ENCODE data around the gene KPNB1. TPM values are rescaled to one million over a fixed set of nuclear protein-coding genes. Genes with fewer than 3 reads are reported as not detected.
A peak's percentile ranks its signal among the peaks of the same experiment; 100 is the strongest.

Gene KPNB1
- total RNA-seq, 1 donor from 2014 or later = 491 TPM

- Histone ChIP-seq H3K4me1 (ENCODE audit: insufficient read depth, low read length) (peaks cover 21% of the 10 kb centered on the region), H3K27ac (ENCODE audit: low read depth, low read length) (no peak overlapping the region), H3K4me3 (ENCODE audit: insufficient read depth, low read depth, low read length) (no peak overlapping the region), H3K9ac (ENCODE audit: low read length) (no peak overlapping the region), H3K27me3 (ENCODE audit: insufficient read depth, low read length) (no peaks in the 10 kb centered on the region), H3K79me2 (ENCODE audit: insufficient read depth, low read length) (no peaks in the 10 kb centered on the region), H3K36me3 (ENCODE audit: insufficient read depth, low read length) (peaks cover 28% of the 10 kb centered on the region), H4K20me1 (ENCODE audit: insufficient read depth, low read length) (peaks cover 46% of the 10 kb centered on the region), H2AFZ (ENCODE audit: low read depth, low read length) (no peak overlapping the region), H3K9me3 (ENCODE audit: insufficient read depth, low read depth, low read length) (no peaks in the 10 kb centered on the region), H3K4me2 (ENCODE audit: low read length) (no peak overlapping the region)
- Mint-ChIP-seq H3K4me3 (ENCODE audit: unreplicated experiment) (no peak overlapping the region), H3K36me3 (ENCODE audit: low read depth, unreplicated experiment) (peaks cover 12% of the 10 kb centered on the region), H3K9me3 (ENCODE audit: unreplicated experiment) (no peaks in the 10 kb centered on the region), H3K4me1 (ENCODE audit: low read depth, unreplicated experiment) (peaks cover 42% of the 10 kb centered on the region), H3K27ac (ENCODE audit: unreplicated experiment) (no peak overlapping the region), H3K27me3 (ENCODE audit: low read depth, unreplicated experiment) (no peaks in the 10 kb centered on the region)
- TF ChIP-seq EZH2 (IDR thresholded peaks at IDR 0.05; ENCODE audit: insufficient read depth, low read length) = no peak
- no peak for TF ChIP-seq CTCF (IDR thresholded peaks at IDR 0.05; ENCODE audit: insufficient read depth, low read depth, low read length)
- no peak for FAIRE-seq
- DNase-seq (ENCODE audit: low read depth) = no peak
These were observed 38.0 kb downstream of the KPNB1 start for GRCh38 chr17:47687748-47688147.

DNA sequence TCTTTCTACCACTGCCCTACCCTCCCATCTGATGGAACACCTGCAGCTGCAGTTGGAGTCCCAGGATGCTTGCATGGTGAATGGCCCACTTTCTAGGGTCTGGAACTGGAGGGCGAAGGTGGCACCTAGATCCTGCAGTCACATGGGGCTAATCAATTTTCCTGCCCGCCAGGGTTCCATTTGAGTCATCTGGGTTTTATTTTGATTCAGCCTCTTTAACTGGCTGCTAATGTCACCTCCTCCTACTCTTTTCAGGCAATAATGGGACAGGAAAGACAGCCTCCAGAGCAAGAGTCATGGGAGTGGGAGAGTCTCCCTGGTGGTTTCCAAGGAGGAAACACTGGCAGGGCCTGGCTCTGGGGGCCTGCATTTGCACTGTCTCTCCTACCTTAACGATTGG, 40.4 kb downstream of the KPNB1 start:
- DNase-seq (ENCODE audit: low read depth) (no peak), FAIRE-seq (no peak)
- Histone ChIP-seq H3K9me3 (ENCODE audit: insufficient read depth, low read depth, low read length) (no peaks in the 10 kb centered on the region), H3K9ac (ENCODE audit: low read length) (no peak overlapping the region), H3K79me2 (ENCODE audit: insufficient read depth, low read length) (no peaks in the 10 kb centered on the region), H4K20me1 (ENCODE audit: insufficient read depth, low read length) (peaks cover 30% of the 10 kb centered on the region), H3K36me3 (ENCODE audit: insufficient read depth, low read length) (peaks cover 7% of the 10 kb centered on the region), H3K4me3 (ENCODE audit: insufficient read depth, low read depth, low read length) (no peak overlapping the region), H3K27me3 (ENCODE audit: insufficient read depth, low read length) (no peaks in the 10 kb centered on the region), H3K27ac (ENCODE audit: low read depth, low read length) (no peak overlapping the region), H3K4me2 (ENCODE audit: low read length) (no peak overlapping the region), H2AFZ (ENCODE audit: low read depth, low read length) (no peak overlapping the region), H3K4me1 (ENCODE audit: insufficient read depth, low read length) (peaks cover 23% of the 10 kb centered on the region)
- no peaks in the 10 kb centered on the region for H3K36me3 Mint-ChIP-seq (ENCODE audit: low read depth, unreplicated experiment)
- no peak overlapping the region for H3K4me3 Mint-ChIP-seq (ENCODE audit: unreplicated experiment)
- no peaks in the 10 kb centered on the region for H3K27me3 Mint-ChIP-seq (ENCODE audit: low read depth, unreplicated experiment)
- no peak for TF ChIP-seq CTCF (IDR thresholded peaks at IDR 0.05; ENCODE audit: insufficient read depth, low read depth, low read length)
- TF ChIP-seq EZH2 (IDR thresholded peaks at IDR 0.05; ENCODE audit: insufficient read depth, low read length) = no peak
- no peaks in the 10 kb centered on the region for H3K9me3 Mint-ChIP-seq (ENCODE audit: unreplicated experiment)
- H3K4me1 Mint-ChIP-seq (ENCODE audit: low read depth, unreplicated experiment) = peaks cover 41% of the 10 kb centered on the region
- no peak overlapping the region for H3K27ac Mint-ChIP-seq (ENCODE audit: unreplicated experiment)

GRCh38 chr17:47692137-47692894, 42.6 kb downstream of the KPNB1 start:
- H3K36me3 ChIP-seq (ENCODE audit: insufficient read depth, low read length) = no peaks in the 10 kb centered on the region
- H4K20me1 ChIP-seq (ENCODE audit: insufficient read depth, low read length) = peaks cover 21% of the 10 kb centered on the region
- no peaks in the 10 kb centered on the region for H3K27me3 ChIP-seq (ENCODE audit: insufficient read depth, low read length)
- no peak overlapping the region for H3K9ac ChIP-seq (ENCODE audit: low read length)
- H3K4me2 ChIP-seq (ENCODE audit: low read length) = peak overlapping the region; percentile 97
- no peak overlapping the region for H3K27ac ChIP-seq (ENCODE audit: low read depth, low read length)
- H3K79me2 ChIP-seq (ENCODE audit: insufficient read depth, low read length) = no peaks in the 10 kb centered on the region
- TF ChIP-seq CTCF (IDR thresholded peaks at IDR 0.05; ENCODE audit: insufficient read depth, low read depth, low read length) (no peak), EZH2 (IDR thresholded peaks at IDR 0.05; ENCODE audit: insufficient read depth, low read length) (no peak)
- Mint-ChIP-seq H3K4me1 (ENCODE audit: low read depth, unreplicated experiment) (peaks cover 27% of the 10 kb centered on the region), H3K27me3 (ENCODE audit: low read depth, unreplicated experiment) (no peaks in the 10 kb centered on the region), H3K9me3 (ENCODE audit: unreplicated experiment) (no peaks in the 10 kb centered on the region), H3K27ac (ENCODE audit: unreplicated experiment) (no peak overlapping the region), H3K36me3 (ENCODE audit: low read depth, unreplicated experiment) (peaks cover 5% of the 10 kb centered on the region), H3K4me3 (ENCODE audit: unreplicated experiment) (peak overlapping the region; percentile 84)
- H2AFZ ChIP-seq (ENCODE audit: low read depth, low read length) = no peak overlapping the region
- FAIRE-seq (no peak), DNase-seq (ENCODE audit: low read depth) (no peak)
- no peaks in the 10 kb centered on the region for H3K9me3 ChIP-seq (ENCODE audit: insufficient read depth, low read depth, low read length)
- peaks cover 16% of the 10 kb centered on the region for H3K4me1 ChIP-seq (ENCODE audit: insufficient read depth, low read length)
- H3K4me3 ChIP-seq (ENCODE audit: insufficient read depth, low read depth, low read length) = no peak overlapping the region
